Measurements from ENCODE around the gene YY2. TPM values are rescaled to one million over a fixed set of nuclear protein-coding genes. Genes with fewer than 3 reads are reported as not detected.
A peak's percentile ranks its signal among the peaks of the same experiment; 100 is the strongest.

YY2 gene
- total RNA-seq, 4 donors from 2014 or later, result 1.2 to 2.4 (median 1.6) TPM; not detected in 1

DNA sequence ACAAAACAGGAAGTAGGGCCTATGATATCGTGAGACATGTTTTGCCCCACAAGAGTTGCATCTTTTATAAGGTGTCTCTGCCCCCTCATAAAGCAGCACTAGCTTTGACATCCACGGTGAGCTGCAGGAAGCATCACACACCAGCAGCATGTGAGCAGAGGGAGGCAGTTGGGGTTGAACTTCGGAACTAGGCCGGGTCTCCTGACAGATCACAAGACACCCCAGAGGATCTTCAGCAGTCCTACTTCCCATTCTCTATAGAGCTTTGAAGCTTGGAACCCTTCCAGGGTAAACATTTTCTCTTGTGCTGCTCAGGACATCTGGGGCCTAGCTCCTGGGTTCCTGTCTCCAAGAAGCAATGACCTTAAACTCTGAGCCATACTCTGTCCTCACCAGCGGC lies 27.5 kb downstream of the YY2 start:
- peak; percentile 18 for DNase-seq
- H3K27me3 ChIP-seq, result no peaks in the 10 kb centered on the region

DNA sequence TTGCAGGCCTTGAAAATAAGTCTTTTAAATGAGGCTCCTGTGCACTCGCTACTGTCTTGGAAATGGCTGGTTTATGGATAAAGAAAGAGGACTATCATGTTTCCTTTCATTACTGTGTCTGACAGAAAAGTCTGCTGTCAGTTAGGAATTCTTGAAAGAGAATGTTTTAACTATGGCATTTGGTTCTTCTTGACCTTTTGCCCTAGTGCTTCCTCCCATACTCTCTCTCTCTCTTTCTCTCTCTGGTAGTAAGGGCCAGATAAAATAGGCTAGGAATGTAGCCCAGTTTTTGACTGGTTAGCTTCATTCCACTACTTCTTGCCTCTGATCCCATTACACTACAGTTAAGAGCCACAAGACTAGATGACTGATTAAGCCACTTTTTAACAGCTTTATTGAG lies 29.8 kb downstream of the YY2 start:
- H3K27ac ChIP-seq, result no peak overlapping the region
- no peaks in the 10 kb centered on the region for H3K27me3 ChIP-seq
- H3K9me3 ChIP-seq, result no peaks in the 10 kb centered on the region
- 74% methylated on average over 1 of the region's 1 CpG; no CpG with 5 or more reads in 1 of the 2 donors for WGBS, 2 donors (ENCODE audit: low coverage in 1 of 2)
- H3K4me3 ChIP-seq, result no peak overlapping the region
- DNase-seq, result no peak
- TF ChIP-seq, protein P1, sequence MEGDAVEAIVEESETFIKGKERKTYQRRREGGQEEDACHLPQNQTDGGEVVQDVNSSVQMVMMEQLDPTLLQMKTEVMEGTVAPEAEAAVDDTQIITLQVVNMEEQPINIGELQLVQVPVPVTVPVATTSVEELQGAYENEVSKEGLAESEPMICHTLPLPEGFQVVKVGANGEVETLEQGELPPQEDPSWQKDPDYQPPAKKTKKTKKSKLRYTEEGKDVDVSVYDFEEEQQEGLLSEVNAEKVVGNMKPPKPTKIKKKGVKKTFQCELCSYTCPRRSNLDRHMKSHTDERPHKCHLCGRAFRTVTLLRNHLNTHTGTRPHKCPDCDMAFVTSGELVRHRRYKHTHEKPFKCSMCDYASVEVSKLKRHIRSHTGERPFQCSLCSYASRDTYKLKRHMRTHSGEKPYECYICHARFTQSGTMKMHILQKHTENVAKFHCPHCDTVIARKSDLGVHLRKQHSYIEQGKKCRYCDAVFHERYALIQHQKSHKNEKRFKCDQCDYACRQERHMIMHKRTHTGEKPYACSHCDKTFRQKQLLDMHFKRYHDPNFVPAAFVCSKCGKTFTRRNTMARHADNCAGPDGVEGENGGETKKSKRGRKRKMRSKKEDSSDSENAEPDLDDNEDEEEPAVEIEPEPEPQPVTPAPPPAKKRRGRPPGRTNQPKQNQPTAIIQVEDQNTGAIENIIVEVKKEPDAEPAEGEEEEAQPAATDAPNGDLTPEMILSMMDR (IDR thresholded peaks at IDR 0.05), result no peak
- no peak for TF ChIP-seq EP300 (IDR thresholded peaks at IDR 0.05; ENCODE audit: low read depth)
- no peaks in the 10 kb centered on the region for H3K36me3 ChIP-seq
- H3K4me1 ChIP-seq, result no peaks in the 10 kb centered on the region
- in situ Hi-C loops (cut with MboI; ENCODE audit: low pct_ligation_motif_present in 1 of 4, low pct_unique_long_range_greater_than_20kb in 1 of 4, low sequenced_read_pairs in 3 of 4) (no loop called here), intact Hi-C loops (cut with DNase I; ENCODE audit: low total_unique reads) (no loop called here)

More for the DNA sequence above, 27.5 kb downstream of the YY2 start:
- TF ChIP-seq EP300 (IDR thresholded peaks at IDR 0.05; ENCODE audit: low read depth) (no peak), POLR2A (IDR thresholded peaks at IDR 0.05) (no peak), POLR2AphosphoS5 (IDR thresholded peaks at IDR 0.05) (no peak)
- TF ChIP-seq, protein P1 (IDR thresholded peaks at IDR 0.05), result no peak
- WGBS, 2 donors (ENCODE audit: low coverage in 1 of 2), result 72% methylated on average over 5 of the region's 5 CpGs; no CpG with 5 or more reads in 1 of the 2 donors
- Histone ChIP-seq H3K4me3 (no peak overlapping the region), H3K27ac (no peak overlapping the region), H3K9me3 (no peaks in the 10 kb centered on the region), H3K36me3 (no peaks in the 10 kb centered on the region), H3K4me1 (no peaks in the 10 kb centered on the region)
- intact Hi-C loops (cut with DNase I; ENCODE audit: low total_unique reads) (no loop called here), in situ Hi-C loops (cut with MboI; ENCODE audit: low pct_ligation_motif_present in 1 of 4, low pct_unique_long_range_greater_than_20kb in 1 of 4, low sequenced_read_pairs in 3 of 4) (no loop called here)

DNA sequence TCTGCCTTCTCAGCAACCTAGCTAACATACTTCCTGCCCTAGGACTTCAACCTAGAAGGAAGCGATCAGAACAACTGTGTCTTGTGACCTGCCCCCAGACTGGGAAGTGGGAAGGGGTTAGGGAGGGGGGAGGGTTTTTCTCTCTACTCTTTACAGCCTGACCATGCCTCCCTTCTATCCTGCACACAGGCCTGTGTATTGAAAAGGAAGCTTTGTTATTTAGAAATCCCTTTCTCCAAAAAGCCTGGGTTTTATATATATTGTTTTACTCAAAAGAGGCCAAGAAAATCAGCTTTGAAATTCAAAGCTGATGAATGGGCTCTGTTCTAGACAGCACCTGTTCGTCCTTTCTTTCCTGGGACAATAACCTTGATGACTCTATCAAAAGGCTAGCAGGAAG lies 49.5 kb downstream of the YY2 start:
- H3K27me3 ChIP-seq, result no peaks in the 10 kb centered on the region
- DNase-seq, result no peak
- no peaks in the 10 kb centered on the region for H3K9me3 ChIP-seq
- TF ChIP-seq POLR2A (IDR thresholded peaks at IDR 0.05) (no peak), POLR2AphosphoS5 (IDR thresholded peaks at IDR 0.05) (no peak), EP300 (IDR thresholded peaks at IDR 0.05; ENCODE audit: low read depth) (no peak)
- TF ChIP-seq, protein P1 (IDR thresholded peaks at IDR 0.05), result no peak
- H3K4me1 ChIP-seq, result no peaks in the 10 kb centered on the region
- H3K36me3 ChIP-seq, result no peaks in the 10 kb centered on the region
- WGBS, 2 donors (ENCODE audit: low coverage in 1 of 2), result 45 to 62% methylated on average over 1 to 2 of the region's 2 CpGs
- no peak overlapping the region for H3K27ac ChIP-seq
- H3K4me3 ChIP-seq, result no peak overlapping the region
- intact Hi-C loops (cut with DNase I; ENCODE audit: low total_unique reads), result no loop called here
- in situ Hi-C loops (cut with MboI; ENCODE audit: low pct_ligation_motif_present in 1 of 4, low pct_unique_long_range_greater_than_20kb in 1 of 4, low sequenced_read_pairs in 3 of 4), result no loop called here

DNA sequence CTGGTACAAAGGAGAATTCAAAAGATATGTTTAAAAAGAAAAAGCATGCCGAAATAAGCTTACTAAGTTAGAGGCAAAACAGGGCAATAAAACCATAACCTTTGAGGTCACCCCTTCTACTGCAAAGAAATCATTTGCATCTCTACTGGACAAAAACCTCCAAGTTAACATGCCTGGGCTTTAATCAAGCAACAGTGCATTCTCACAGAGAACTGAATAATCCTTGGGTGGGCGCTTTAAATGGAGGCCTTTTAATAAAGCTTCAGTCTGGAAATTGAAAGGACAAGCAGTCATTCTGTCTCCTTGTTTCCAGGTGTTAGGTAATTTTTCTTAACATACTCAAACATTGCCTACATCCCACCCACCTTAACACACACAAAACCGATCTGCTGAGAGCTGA lies 50.2 kb downstream of the YY2 start:
- TF ChIP-seq EP300 (IDR thresholded peaks at IDR 0.05; ENCODE audit: low read depth) (no peak), POLR2AphosphoS5 (IDR thresholded peaks at IDR 0.05) (no peak), POLR2A (IDR thresholded peaks at IDR 0.05) (no peak)
- TF ChIP-seq, protein P1 (IDR thresholded peaks at IDR 0.05), result no peak
- H3K4me1 ChIP-seq, result no peaks in the 10 kb centered on the region
- intact Hi-C loops (cut with DNase I; ENCODE audit: low total_unique reads), result no loop called here
- WGBS, 2 donors (ENCODE audit: low coverage in 1 of 2), result 60 to 61% methylated on average over 1 to 3 of the region's 3 CpGs
- no peak overlapping the region for H3K4me3 ChIP-seq
- DNase-seq, result no peak
- H3K36me3 ChIP-seq, result no peaks in the 10 kb centered on the region
- H3K27me3 ChIP-seq, result no peaks in the 10 kb centered on the region
- no peak overlapping the region for H3K27ac ChIP-seq
- in situ Hi-C loops (cut with MboI; ENCODE audit: low pct_ligation_motif_present in 1 of 4, low pct_unique_long_range_greater_than_20kb in 1 of 4, low sequenced_read_pairs in 3 of 4), result no loop called here
- no peaks in the 10 kb centered on the region for H3K9me3 ChIP-seq

All from transverse colon (tissue), 4 donors.